ENCODE data around the gene XKR3.
"Not testable (repeated sequence)": the region's sequence is repeated elsewhere in the genome, so short reads cannot be mapped to it uniquely, and the experiment has no call there.

XKR3 gene

GRCh38 chr22:16806401-16806800, 18.8 kb downstream of the XKR3 start:
- no peak for DNase-seq (ENCODE audit: low read depth in 2 of 2)

GRCh38 chr22:16804882-16805281, 20.3 kb downstream of the XKR3 start:
- no peak for DNase-seq (ENCODE audit: low read depth in 2 of 2)

- no peak for DNase-seq (ENCODE audit: low read depth in 2 of 2)
These were observed 21.8 kb downstream of the XKR3 start for GRCh38 chr22:16803255-16803917.

GRCh38 chr22:16801571-16801970, 23.6 kb downstream of the XKR3 start:
- DNase-seq (ENCODE audit: low read depth in 2 of 2): no peak

- no peak for DNase-seq (ENCODE audit: low read depth in 2 of 2)
These were observed 24.1 kb downstream of the XKR3 start for GRCh38 chr22:16801088-16801487.

- no peak for DNase-seq (ENCODE audit: low read depth in 2 of 2)
These were observed 24.9 kb downstream of the XKR3 start for GRCh38 chr22:16800358-16800757.

GRCh38 chr22:16795504-16795903, 29.7 kb downstream of the XKR3 start:
- DNase-seq (ENCODE audit: low read depth in 2 of 2): not testable (repeated sequence)

- no peak for DNase-seq (ENCODE audit: low read depth in 2 of 2)
These were observed 31.4 kb downstream of the XKR3 start for GRCh38 chr22:16793831-16794230.

GRCh38 chr22:16789860-16790493, 35.2 kb downstream of the XKR3 start:
- DNase-seq (ENCODE audit: low read depth in 2 of 2): no peak

GRCh38 chr22:16783930-16784354, 41.3 kb downstream of the XKR3 start:
- DNase-seq (ENCODE audit: low read depth in 2 of 2): no peak

GRCh38 chr22:16783453-16783852, 41.8 kb downstream of the XKR3 start:
- DNase-seq (ENCODE audit: low read depth in 2 of 2): no peak

GRCh38 chr22:16781764-16782329, 43.4 kb downstream of the XKR3 start:
- no peak for DNase-seq (ENCODE audit: low read depth in 2 of 2)

GRCh38 chr22:16781074-16781763, 44.0 kb downstream of the XKR3 start:
- DNase-seq (ENCODE audit: low read depth in 2 of 2): no peak

- no peak for DNase-seq (ENCODE audit: low read depth in 2 of 2)
These were observed 47.8 kb downstream of the XKR3 start for GRCh38 chr22:16777284-16777924.

GRCh38 chr22:16776080-16776479, 49.1 kb downstream of the XKR3 start:
- no peak for DNase-seq (ENCODE audit: low read depth in 2 of 2)

GRCh38 chr22:16774911-16775500, 50.2 kb downstream of the XKR3 start:
- no peak for DNase-seq (ENCODE audit: low read depth in 2 of 2)

GRCh38 chr22:16771569-16771968, 53.6 kb downstream of the XKR3 start:
- not testable (repeated sequence) for DNase-seq (ENCODE audit: low read depth in 2 of 2)

- DNase-seq (ENCODE audit: low read depth in 2 of 2): not testable (repeated sequence)
These were observed 57.3 kb downstream of the XKR3 start for GRCh38 chr22:16767927-16768326.

- DNase-seq (ENCODE audit: low read depth in 2 of 2): not testable (repeated sequence)
These were observed 63.0 kb downstream of the XKR3 start for GRCh38 chr22:16762224-16762623.

- not testable (repeated sequence) for DNase-seq (ENCODE audit: low read depth in 2 of 2)
These were observed 64.8 kb downstream of the XKR3 start for GRCh38 chr22:16760416-16760815.

- DNase-seq (ENCODE audit: low read depth in 2 of 2): not testable (repeated sequence)
These were observed 75.9 kb downstream of the XKR3 start for GRCh38 chr22:16749282-16749681.
